ENCODE data around the gene FICD. TPM values are rescaled to one million over a fixed set of nuclear protein-coding genes. Genes with fewer than 3 reads are reported as not detected.
A peak's percentile ranks its signal among the peaks of the same experiment; 100 is the strongest.

Gene FICD
- total RNA-seq, 1 donor from 2014 or later: 8.3 TPM

GRCh38 chr12:108562348-108563135 lies 47.5 kb downstream of the FICD start, which contains the start of gene ISCU:
ISCU (plus strand) TSS chr12:108562596; CDS start chr12:108562623, 27 bp downstream.
- Histone ChIP-seq H3K4me1 (peaks cover 73% of the 10 kb centered on the region), H3K9me3 (no peaks in the 10 kb centered on the region), H3K4me3 (peak within 1 kb of the TSS; percentile 100), H3K36me3 (peaks cover 46% of the 10 kb centered on the region), H3K27me3 (ENCODE audit: low read depth) (no peaks in the 10 kb centered on the region), H3K27ac (peak within 1 kb of the TSS; percentile 93)
- intact Hi-C loops (cut with DNase I): no loop called here
- DNase-seq (peak; percentile 97), ATAC-seq (peak; percentile 93 to 95)
- TF ChIP-seq CTCF (IDR thresholded peaks at IDR 0.05): no peak

GRCh38 chr12:108563136-108563803 lies 48.2 kb downstream of the FICD start:
- Histone ChIP-seq H3K4me1 (peaks cover 73% of the 10 kb centered on the region), H3K36me3 (peaks cover 46% of the 10 kb centered on the region), H3K4me3 (peak overlapping the region; percentile 100), H3K27ac (peak overlapping the region; percentile 93), H3K9me3 (no peaks in the 10 kb centered on the region), H3K27me3 (ENCODE audit: low read depth) (no peaks in the 10 kb centered on the region)
- intact Hi-C loops (cut with DNase I): no loop called here
- TF ChIP-seq CTCF (IDR thresholded peaks at IDR 0.05): peak; percentile 84
- ATAC-seq: peak; percentile 62 to 70
- DNase-seq: peak; percentile 86

GRCh38 chr12:108563804-108564151 lies 48.7 kb downstream of the FICD start:
- Histone ChIP-seq H3K4me3 (peak overlapping the region; percentile 100), H3K9me3 (no peaks in the 10 kb centered on the region), H3K27ac (peak overlapping the region; percentile 93), H3K36me3 (peaks cover 50% of the 10 kb centered on the region), H3K4me1 (peaks cover 72% of the 10 kb centered on the region), H3K27me3 (ENCODE audit: low read depth) (no peaks in the 10 kb centered on the region)
- no peak for TF ChIP-seq CTCF (IDR thresholded peaks at IDR 0.05)
- intact Hi-C loops (cut with DNase I): no loop called here
- ATAC-seq (no peak), DNase-seq (no peak)

- ATAC-seq: no peak
- no peak for TF ChIP-seq CTCF (IDR thresholded peaks at IDR 0.05)
- intact Hi-C loops (cut with DNase I): no loop called here
- Histone ChIP-seq H3K4me1 (peaks cover 62% of the 10 kb centered on the region), H3K9me3 (no peaks in the 10 kb centered on the region), H3K27ac (no peak overlapping the region), H3K4me3 (no peak overlapping the region), H3K27me3 (ENCODE audit: low read depth) (no peaks in the 10 kb centered on the region), H3K36me3 (peaks cover 60% of the 10 kb centered on the region)
- DNase-seq: no peak
Observed at GRCh38 chr12:108564724-108565123, 49.6 kb downstream of the FICD start.

GRCh38 chr12:108565146-108565545 lies 50.1 kb downstream of the FICD start:
- Histone ChIP-seq H3K27ac (no peak overlapping the region), H3K4me3 (no peak overlapping the region), H3K9me3 (no peaks in the 10 kb centered on the region), H3K4me1 (peaks cover 58% of the 10 kb centered on the region), H3K27me3 (ENCODE audit: low read depth) (no peaks in the 10 kb centered on the region), H3K36me3 (peaks cover 64% of the 10 kb centered on the region)
- intact Hi-C loops (cut with DNase I): no loop called here
- DNase-seq: no peak
- no peak for TF ChIP-seq CTCF (IDR thresholded peaks at IDR 0.05)
- ATAC-seq: no peak
